ENCODE measurements around the gene RAB30. TPM values are rescaled to one million over a fixed set of nuclear protein-coding genes. Genes with fewer than 3 reads are reported as not detected.

RAB30 gene
- total and polyA plus RNA-seq, 2 donors from 2014 or later: 3.1 to 15.2 TPM

DNA sequence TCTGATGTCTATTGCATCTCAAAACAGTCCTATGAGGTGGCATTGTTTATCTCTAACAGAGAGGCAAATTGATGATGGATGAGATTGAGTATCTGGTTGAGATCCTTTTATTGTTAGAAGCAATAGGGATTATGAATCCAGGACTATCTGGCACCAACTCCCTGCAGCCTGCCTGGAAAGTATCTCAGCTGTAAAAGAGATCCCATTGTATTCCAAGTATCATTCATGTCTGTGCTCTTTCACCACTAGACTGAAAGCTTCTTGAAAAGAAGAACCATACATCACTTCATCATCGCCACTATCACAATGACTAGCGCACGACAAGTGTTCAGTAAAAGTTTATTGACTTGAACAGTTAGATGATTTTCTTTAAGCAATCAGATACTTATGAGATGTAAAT, 43.3 kb upstream of the RAB30 start:
- Histone ChIP-seq H3K27ac (ENCODE audit: low read depth in 2 of 2, low read length in 2 of 2) (no peak overlapping the region), H3K36me3 (ENCODE audit: control insufficient read depth in 2 of 3, insufficient read depth in 3 of 3, low read length in 3 of 3) (no peaks in the 10 kb centered on the region), H3K9ac (ENCODE audit: low read length in 3 of 3) (no peak overlapping the region), H3K27me3 (ENCODE audit: control insufficient read depth, insufficient read depth, low read length) (no peaks in the 10 kb centered on the region), H3K4me3 (ENCODE audit: low read length in 3 of 3) (no peak overlapping the region), H3K4me1 (ENCODE audit: control insufficient read depth in 2 of 3, insufficient read depth in 2 of 3, low read depth in 1 of 3, low read length in 3 of 3) (peaks cover 0 to 3% (median 0%) of the 10 kb centered on the region in 3 donors), H3K9me3 (ENCODE audit: control insufficient read depth in 2 of 3, insufficient read depth in 1 of 3, low read length in 3 of 3) (no peaks in the 10 kb centered on the region)
- TF ChIP-seq, protein P1, sequence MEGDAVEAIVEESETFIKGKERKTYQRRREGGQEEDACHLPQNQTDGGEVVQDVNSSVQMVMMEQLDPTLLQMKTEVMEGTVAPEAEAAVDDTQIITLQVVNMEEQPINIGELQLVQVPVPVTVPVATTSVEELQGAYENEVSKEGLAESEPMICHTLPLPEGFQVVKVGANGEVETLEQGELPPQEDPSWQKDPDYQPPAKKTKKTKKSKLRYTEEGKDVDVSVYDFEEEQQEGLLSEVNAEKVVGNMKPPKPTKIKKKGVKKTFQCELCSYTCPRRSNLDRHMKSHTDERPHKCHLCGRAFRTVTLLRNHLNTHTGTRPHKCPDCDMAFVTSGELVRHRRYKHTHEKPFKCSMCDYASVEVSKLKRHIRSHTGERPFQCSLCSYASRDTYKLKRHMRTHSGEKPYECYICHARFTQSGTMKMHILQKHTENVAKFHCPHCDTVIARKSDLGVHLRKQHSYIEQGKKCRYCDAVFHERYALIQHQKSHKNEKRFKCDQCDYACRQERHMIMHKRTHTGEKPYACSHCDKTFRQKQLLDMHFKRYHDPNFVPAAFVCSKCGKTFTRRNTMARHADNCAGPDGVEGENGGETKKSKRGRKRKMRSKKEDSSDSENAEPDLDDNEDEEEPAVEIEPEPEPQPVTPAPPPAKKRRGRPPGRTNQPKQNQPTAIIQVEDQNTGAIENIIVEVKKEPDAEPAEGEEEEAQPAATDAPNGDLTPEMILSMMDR (IDR thresholded peaks at IDR 0.05; ENCODE audit: borderline replicate concordance, extremely low read depth, insufficient read depth): no peak
- FAIRE-seq (no peak), DNase-seq (no peak)
- intact Hi-C loops (cut with DNase I): no loop called here

DNA sequence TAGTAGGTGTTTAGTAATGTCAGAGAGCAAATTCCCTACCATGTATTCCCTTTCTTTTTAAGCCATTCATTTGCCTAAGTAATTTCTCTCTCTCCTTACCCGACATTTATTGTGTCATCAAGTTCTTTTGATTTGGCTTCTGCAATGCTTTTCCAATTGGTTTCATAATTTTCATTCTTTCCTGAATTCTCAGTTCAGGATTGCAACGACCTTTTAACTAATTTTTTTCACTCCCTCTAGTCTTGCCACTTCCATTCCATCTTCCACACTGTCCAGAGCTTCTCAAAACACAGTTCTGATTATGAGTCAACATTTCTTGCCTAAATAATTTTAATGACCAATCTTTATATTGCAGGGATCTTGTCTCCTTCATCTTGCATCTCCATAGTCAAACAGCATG, 41.2 kb upstream of the RAB30 start:
- H3K27me3 ChIP-seq (ENCODE audit: control insufficient read depth, insufficient read depth, low read length): no peaks in the 10 kb centered on the region
- no peak for DNase-seq
- H3K36me3 ChIP-seq (ENCODE audit: control insufficient read depth in 2 of 3, insufficient read depth in 3 of 3, low read length in 3 of 3): no peaks in the 10 kb centered on the region
- intact Hi-C loops (cut with DNase I): no loop called here
- TF ChIP-seq, protein P1 (IDR thresholded peaks at IDR 0.05; ENCODE audit: borderline replicate concordance, extremely low read depth, insufficient read depth): no peak
- no peak overlapping the region for H3K27ac ChIP-seq (ENCODE audit: low read depth in 2 of 2, low read length in 2 of 2)
- H3K4me3 ChIP-seq (ENCODE audit: low read length in 3 of 3): no peak overlapping the region
- no peak overlapping the region for H3K9ac ChIP-seq (ENCODE audit: low read length in 3 of 3)
- no peak for FAIRE-seq
- H3K9me3 ChIP-seq (ENCODE audit: control insufficient read depth in 2 of 3, insufficient read depth in 1 of 3, low read length in 3 of 3): no peaks in the 10 kb centered on the region
- peaks cover 0 to 3% (median 0%) of the 10 kb centered on the region in 3 donors for H3K4me1 ChIP-seq (ENCODE audit: control insufficient read depth in 2 of 3, insufficient read depth in 2 of 3, low read depth in 1 of 3, low read length in 3 of 3)

DNA sequence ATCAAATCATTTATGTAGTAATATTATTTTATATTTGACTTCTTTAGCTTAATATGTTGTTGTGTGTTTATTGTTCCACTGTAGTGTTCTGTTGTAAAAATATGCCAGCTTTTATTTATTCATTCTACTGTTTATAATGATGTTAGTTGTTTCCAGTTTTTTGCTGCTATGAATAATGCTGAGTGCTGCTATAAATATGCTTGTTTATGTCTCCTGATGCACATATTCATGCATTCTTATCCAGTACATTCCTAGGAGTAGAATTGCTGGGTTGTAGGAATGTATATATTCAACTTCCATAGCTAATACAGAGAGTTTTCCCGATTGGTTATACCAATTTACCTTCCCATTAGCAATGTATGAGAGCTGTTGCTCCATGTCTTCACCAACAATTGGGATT, 33.5 kb upstream of the RAB30 start:
- Histone ChIP-seq H3K4me1 (ENCODE audit: control insufficient read depth in 2 of 3, insufficient read depth in 2 of 3, low read depth in 1 of 3, low read length in 3 of 3) (no peaks in the 10 kb centered on the region), H3K27me3 (ENCODE audit: control insufficient read depth, insufficient read depth, low read length) (no peaks in the 10 kb centered on the region), H3K4me3 (ENCODE audit: low read length in 3 of 3) (no peak overlapping the region), H3K27ac (ENCODE audit: low read depth in 2 of 2, low read length in 2 of 2) (no peak overlapping the region), H3K9ac (ENCODE audit: low read length in 3 of 3) (no peak overlapping the region), H3K9me3 (ENCODE audit: control insufficient read depth in 2 of 3, insufficient read depth in 1 of 3, low read length in 3 of 3) (no peaks in the 10 kb centered on the region), H3K36me3 (ENCODE audit: control insufficient read depth in 2 of 3, insufficient read depth in 3 of 3, low read length in 3 of 3) (no peaks in the 10 kb centered on the region)
- FAIRE-seq: no peak
- TF ChIP-seq, protein P1 (IDR thresholded peaks at IDR 0.05; ENCODE audit: borderline replicate concordance, extremely low read depth, insufficient read depth): no peak
- DNase-seq: no peak
- intact Hi-C loops (cut with DNase I): no loop called here

DNA sequence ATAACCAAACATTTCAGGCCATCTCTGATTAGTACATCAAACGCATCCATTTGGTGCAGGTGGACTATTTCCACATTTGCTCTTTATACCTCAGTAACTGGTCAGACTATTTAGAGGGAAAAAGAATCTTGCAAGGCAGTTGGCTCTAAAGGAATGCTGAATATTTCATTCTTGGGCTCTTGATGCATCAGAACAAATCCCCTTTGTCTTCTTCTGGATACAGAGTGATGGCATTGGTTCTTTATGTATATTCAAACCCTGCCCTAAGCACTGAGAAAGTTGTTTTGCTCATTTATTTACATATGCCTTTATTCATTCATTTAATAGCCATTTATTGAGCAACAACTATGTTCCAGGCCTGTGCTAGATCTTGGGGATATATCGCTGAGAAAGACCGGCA, 31.1 kb upstream of the RAB30 start:
- no peak for DNase-seq
- FAIRE-seq: no peak
- no peak overlapping the region for H3K9ac ChIP-seq (ENCODE audit: low read length in 3 of 3)
- H3K27ac ChIP-seq (ENCODE audit: low read depth in 2 of 2, low read length in 2 of 2): no peak overlapping the region
- H3K4me1 ChIP-seq (ENCODE audit: control insufficient read depth in 2 of 3, insufficient read depth in 2 of 3, low read depth in 1 of 3, low read length in 3 of 3): no peaks in the 10 kb centered on the region
- TF ChIP-seq, protein P1 (IDR thresholded peaks at IDR 0.05; ENCODE audit: borderline replicate concordance, extremely low read depth, insufficient read depth): no peak
- no peaks in the 10 kb centered on the region for H3K9me3 ChIP-seq (ENCODE audit: control insufficient read depth in 2 of 3, insufficient read depth in 1 of 3, low read length in 3 of 3)
- no peak overlapping the region for H3K4me3 ChIP-seq (ENCODE audit: low read length in 3 of 3)
- no peaks in the 10 kb centered on the region for H3K36me3 ChIP-seq (ENCODE audit: control insufficient read depth in 2 of 3, insufficient read depth in 3 of 3, low read length in 3 of 3)
- intact Hi-C loops (cut with DNase I): no loop called here
- no peaks in the 10 kb centered on the region for H3K27me3 ChIP-seq (ENCODE audit: control insufficient read depth, insufficient read depth, low read length)

All from kidney (tissue), 14 donors.